ENCODE measurements around the gene SKAP1. TPM values are rescaled to one million over a fixed set of nuclear protein-coding genes. Genes with fewer than 3 reads are reported as not detected.

The SKAP1 gene
- total RNA-seq, 1 donor from 2014 or later = 0.27 TPM

GRCh38 chr17:48198950-48199541 is 231.0 kb downstream of the SKAP1 start:
- Histone ChIP-seq H3K4me3 (no peak overlapping the region), H3K9me3 (replicated peaks) (no peaks in the 10 kb centered on the region), H3K27me3 (ENCODE audit: low read depth) (peaks cover 75% of the 10 kb centered on the region), H3K4me1 (peaks cover 5% of the 10 kb centered on the region), H3K27ac (replicated peaks) (no peak overlapping the region), H3K36me3 (no peaks in the 10 kb centered on the region)
- intact Hi-C loops (cut with micrococcal nuclease) = no loop called here
- no peak for DNase-seq
- TF ChIP-seq CTCF (IDR thresholded peaks at IDR 0.05; ENCODE audit: borderline replicate concordance) = no peak

- no peak overlapping the region for H3K4me3 ChIP-seq
- peaks cover 90% of the 10 kb centered on the region for H3K27me3 ChIP-seq (ENCODE audit: low read depth)
- DNase-seq = no peak
- no peaks in the 10 kb centered on the region for H3K36me3 ChIP-seq
- no peak overlapping the region for H3K27ac ChIP-seq (replicated peaks)
- no peaks in the 10 kb centered on the region for H3K9me3 ChIP-seq (replicated peaks)
- H3K4me1 ChIP-seq = peaks cover 5% of the 10 kb centered on the region
- intact Hi-C loops (cut with micrococcal nuclease) = no loop called here
- TF ChIP-seq CTCF (IDR thresholded peaks at IDR 0.05; ENCODE audit: borderline replicate concordance) = no peak
Observed at GRCh38 chr17:48195910-48196309, 234.1 kb downstream of the SKAP1 start.

GRCh38 chr17:48194097-48194550 is 235.9 kb downstream of the SKAP1 start:
- TF ChIP-seq CTCF (IDR thresholded peaks at IDR 0.05; ENCODE audit: borderline replicate concordance) = no peak
- Histone ChIP-seq H3K36me3 (no peaks in the 10 kb centered on the region), H3K9me3 (replicated peaks) (no peaks in the 10 kb centered on the region), H3K27ac (replicated peaks) (no peak overlapping the region), H3K4me1 (peaks cover 3% of the 10 kb centered on the region), H3K4me3 (no peak overlapping the region), H3K27me3 (ENCODE audit: low read depth) (peaks cover 91% of the 10 kb centered on the region)
- DNase-seq = no peak
- intact Hi-C loops (cut with micrococcal nuclease) = no loop called here

- Histone ChIP-seq H3K4me1 (no peaks in the 10 kb centered on the region), H3K4me3 (no peak overlapping the region), H3K9me3 (replicated peaks) (no peaks in the 10 kb centered on the region), H3K27me3 (ENCODE audit: low read depth) (peaks cover 99% of the 10 kb centered on the region), H3K27ac (replicated peaks) (no peak overlapping the region), H3K36me3 (no peaks in the 10 kb centered on the region)
- no peak for TF ChIP-seq CTCF (IDR thresholded peaks at IDR 0.05; ENCODE audit: borderline replicate concordance)
- intact Hi-C loops (cut with micrococcal nuclease) = no loop called here
- no peak for DNase-seq
Observed at GRCh38 chr17:48192321-48192731, 237.7 kb downstream of the SKAP1 start.

GRCh38 chr17:48191362-48191761 is 238.7 kb downstream of the SKAP1 start:
- DNase-seq = no peak
- intact Hi-C loops (cut with micrococcal nuclease) = no loop called here
- Histone ChIP-seq H3K4me3 (no peak overlapping the region), H3K9me3 (replicated peaks) (no peaks in the 10 kb centered on the region), H3K27me3 (ENCODE audit: low read depth) (peaks cover 99% of the 10 kb centered on the region), H3K4me1 (no peaks in the 10 kb centered on the region), H3K27ac (replicated peaks) (no peak overlapping the region), H3K36me3 (no peaks in the 10 kb centered on the region)
- no peak for TF ChIP-seq CTCF (IDR thresholded peaks at IDR 0.05; ENCODE audit: borderline replicate concordance)
